Heart right ventricle (tissue), 16 donors: Measurements from ENCODE around the gene TRIM52. TPM values are rescaled to one million over a fixed set of nuclear protein-coding genes. Genes with fewer than 3 reads are reported as not detected.
A peak's percentile ranks its signal among the peaks of the same experiment; 100 is the strongest.

Experiments used
- ATAC-seq, 8 donors: fragments of 200-7000 bp; cut with Tn5 transposase; one replicate each; pipeline ENCODE4 v1.9.1; 2020; ENCODE audit warnings: mild to moderate bottlenecking in 8 of 8, moderate library complexity in 8 of 8, moderate number of reproducible peaks in 1 of 8
- DNase-seq, 2 donors: peaks; one replicate each; pipeline ENCODE4 v3.0.0-alpha.2; 2020
- H3K27ac ChIP-seq, 10 donors: fragments of 200-600 bp; sonication (generic) in 2 of 10; one replicate each; pipeline versions ENCODE4 v1.5.0 to v1.8.0; 2020 to 2022; ENCODE audit warnings: mild to moderate bottlenecking in 3 of 10
- H3K27me3 ChIP-seq, 7 donors: fragments of 200-600 bp; one replicate each; pipeline ENCODE4 v1.8.0; 2021 to 2022; ENCODE audit warnings: mild to moderate bottlenecking in 2 of 7
- H3K36me3 ChIP-seq, 9 donors: fragments of 200-600 bp; sonication (generic) in 1 of 9; one replicate each; pipeline versions ENCODE4 v1.5.0 to v1.8.0; 2020 to 2022; ENCODE audit warnings: mild to moderate bottlenecking in 2 of 9
- H3K4me1 ChIP-seq, 9 donors: fragments of 200-600 bp; sonication (generic) in 1 of 9; one replicate each; pipeline versions ENCODE4 v1.5.0 to v1.8.0; 2020 to 2022; ENCODE audit warnings: mild to moderate bottlenecking in 4 of 9
- H3K4me3 ChIP-seq, 10 donors: fragments of 200-600 bp; sonication (generic) in 2 of 10; one replicate each; pipeline versions ENCODE4 v1.5.0 to v1.8.0; 2020 to 2022; ENCODE audit warnings: mild to moderate bottlenecking in 7 of 10, moderate library complexity in 2 of 10
- H3K9me3 ChIP-seq, 11 donors: fragments of 200-600 bp in 10 of 11; sonication (generic) in 2 of 11; one replicate each; pipeline versions ENCODE4 v1.5.0 to v1.8.0; 2013 to 2022; ENCODE audit warnings: mild to moderate bottlenecking in 2 of 11, control low read depth in 1 of 11, moderate library complexity in 1 of 11
- CTCF ChIP-seq, 9 donors: fragments of 200-600 bp; sonication (generic) in 2 of 9; IDR thresholded peaks; one replicate each; pipeline versions ENCODE4 v1.5.0 to v1.8.0; 2021 to 2022; ENCODE audit warnings: antibody characterized with exemption in 9 of 9, mild to moderate bottlenecking in 5 of 9, moderate library complexity in 1 of 9
- WGBS, 2 donors: extraction: QIAGEN DNeasy Blood & Tissue Kit; methylation state at CpG; one replicate each; pipeline ENCODE4 v1.1.7; 2013; ENCODE audit warnings: inconsistent platforms in 1 of 2; 5-methylcytosine and 5-hydroxymethylcytosine counted together
- intact Hi-C, 10 donors: fragments of 100-400 bp; cut with DNase I; formaldehyde crosslinking; loops; one replicate each; pipeline versions ENCODE4 v1.11.1 to v1.14.2; 2022
- polyA plus RNA-seq, 2 donors: library from polyadenylated mRNA; stranded (reverse); fragments of 200-250 nt; gene quantifications; one replicate each; pipeline ENCODE4 v1.2.3, GENCODE V29; 2013
- total RNA-seq, 10 donors: library from RNA; stranded (reverse); fragmentation: NEBNext Ultra II Directional in 3 of 10; extraction: Animal tissue kit (Norgen Biotek cat#: 25700) in 3 of 10; gene quantifications; one replicate each; pipeline versions ENCODE4 v1.2.1 to v1.2.4, GENCODE V29; 2021 to 2023
- donor health status: Arrhythmogenic right ventricular cardiomyopathy.
- donor health status: ischemic (EF 13 %, LVEDD 7.1; RV severe dilation, severe dysfunction).
- donor health status: healthy with polysubstance abuse.
- donor health status: DM: no; HTN: yes; CAD: no.
- donor health status: DM: no; HTN: no; CAD: no.
- donor health status: ischemic (EF 25% LVEDD 6.9; RV normal size, moderate dysfunction).
- donor health status: ischemic (EF 25% LVEDD 5.7; RV mildly dilated, moderate dysfunction).
- donor health status: healthy.
- donor health status: DM: yes; HTN: yes; CAD: no.
- donor health status: Ischemic cardiomyopathy.
- donor health status: ischemic (EF 35%, LVEDD 5.7; RV mildly dilated, moderate dysfunction).
- donor health status: nonischemic (EF 11% LVEDD 7.7; RV severe dilation, severe dysfunction).
- donor health status: DM: yes; HTN: yes; CAD: no.
- donor health status: PGD.
- donor health status: ischemic (EF 29% LVEDD 5.4; RV normal size, mild dysfunction).
- donor health status: nonischemic (EF 23%, LVEDD 6.1; RV moderate dilation, normal function).

Gene TRIM52
- total and polyA plus RNA-seq, 12 donors = 4.1 to 27.1 (median 7.5) TPM

GRCh38 chr5:181248277-181248676 lies 12.7 kb downstream of the TRIM52 start:
- intact Hi-C loops = loop anchor here in 2 of 10 donors (10.0 kb wide), 2 partner anchors 63 to 433 kb away; no protein-coding TSS in a partner anchor

GRCh38 chr5:181246276-181247049 lies 14.5 kb downstream of the TRIM52 start:
- peak; percentile 84 to 91 (median 88) for ATAC-seq
- Histone ChIP-seq H3K27me3 (no peaks in the 10 kb centered on the region), H3K4me1 (peaks cover 21 to 81% (median 72%) of the 10 kb centered on the region in 9 donors), H3K27ac (peak overlapping the region; percentile 93 to 99 (median 98)), H3K4me3 (peak overlapping the region; percentile 60 to 94 (median 83)), H3K36me3 (peaks cover 0 to 33% (median 8%) of the 10 kb centered on the region in 9 donors), H3K9me3 (no peaks in the 10 kb centered on the region)
- intact Hi-C loops = loop anchor here in 3 of 10 donors (1.0 to 10.0 kb wide), 4 partner anchors 55 to 432 kb away; no protein-coding TSS in a partner anchor
- TF ChIP-seq CTCF (IDR thresholded peaks at IDR 0.05) = peak in 1 of 9 donors; percentile 16
- peak; percentile 92 to 93 for DNase-seq
- 0% methylated on average over 54 to 55 of the region's 55 CpGs for WGBS, 2 donors

More at GRCh38 chr5:181248277-181248676, 12.7 kb downstream of the TRIM52 start:
- H3K27ac ChIP-seq = peak overlapping the region in 9 of 10 donors; percentile 93 to 99 (median 98)
- 65 to 67% methylated on average over 4 of the region's 4 CpGs for WGBS, 2 donors
- H3K4me1 ChIP-seq = peaks cover 15 to 82% (median 71%) of the 10 kb centered on the region in 9 donors
- H3K4me3 ChIP-seq = peak overlapping the region in 9 of 10 donors; percentile 60 to 94 (median 81)
- DNase-seq = no peak
- no peaks in the 10 kb centered on the region for H3K27me3 ChIP-seq
- no peaks in the 10 kb centered on the region for H3K9me3 ChIP-seq
- peaks cover 0 to 34% (median 7%) of the 10 kb centered on the region in 9 donors for H3K36me3 ChIP-seq
- ATAC-seq = no peak
- no peak for TF ChIP-seq CTCF (IDR thresholded peaks at IDR 0.05)

GRCh38 chr5:181245427-181246275 lies 15.3 kb downstream of the TRIM52 start:
- peak overlapping the region; percentile 60 to 94 (median 83) for H3K4me3 ChIP-seq
- no peaks in the 10 kb centered on the region for H3K9me3 ChIP-seq
- no peak for TF ChIP-seq CTCF (IDR thresholded peaks at IDR 0.05)
- peak overlapping the region; percentile 93 to 99 (median 98) for H3K27ac ChIP-seq
- DNase-seq (no peak), ATAC-seq (no peak)
- H3K27me3 ChIP-seq = no peaks in the 10 kb centered on the region
- peaks cover 0 to 33% (median 16%) of the 10 kb centered on the region in 9 donors for H3K36me3 ChIP-seq
- intact Hi-C loops = loop anchor here in 3 of 10 donors (1.0 to 10.0 kb wide), 4 partner anchors 54 to 431 kb away; no protein-coding TSS in a partner anchor
- peaks cover 23 to 81% (median 72%) of the 10 kb centered on the region in 9 donors for H3K4me1 ChIP-seq
- 25 to 28% methylated on average over 34 of the region's 34 CpGs for WGBS, 2 donors
